HG02763 (cell line): ENCODE results near the gene STK31.
"Not testable (repeated sequence)": the region's sequence is repeated elsewhere in the genome, so short reads cannot be mapped to it uniquely, and the experiment has no call there.

ENCODE experiments used
- ATAC-seq: cut with Tn5 transposase; IDR thresholded peaks from one replicate; pipeline ENCODE4 v1.9.1; 2021; ENCODE audit warnings: mild to moderate bottlenecking, moderate library complexity; ENCODE audit not compliant: unreplicated experiment

Gene STK31, protein sequence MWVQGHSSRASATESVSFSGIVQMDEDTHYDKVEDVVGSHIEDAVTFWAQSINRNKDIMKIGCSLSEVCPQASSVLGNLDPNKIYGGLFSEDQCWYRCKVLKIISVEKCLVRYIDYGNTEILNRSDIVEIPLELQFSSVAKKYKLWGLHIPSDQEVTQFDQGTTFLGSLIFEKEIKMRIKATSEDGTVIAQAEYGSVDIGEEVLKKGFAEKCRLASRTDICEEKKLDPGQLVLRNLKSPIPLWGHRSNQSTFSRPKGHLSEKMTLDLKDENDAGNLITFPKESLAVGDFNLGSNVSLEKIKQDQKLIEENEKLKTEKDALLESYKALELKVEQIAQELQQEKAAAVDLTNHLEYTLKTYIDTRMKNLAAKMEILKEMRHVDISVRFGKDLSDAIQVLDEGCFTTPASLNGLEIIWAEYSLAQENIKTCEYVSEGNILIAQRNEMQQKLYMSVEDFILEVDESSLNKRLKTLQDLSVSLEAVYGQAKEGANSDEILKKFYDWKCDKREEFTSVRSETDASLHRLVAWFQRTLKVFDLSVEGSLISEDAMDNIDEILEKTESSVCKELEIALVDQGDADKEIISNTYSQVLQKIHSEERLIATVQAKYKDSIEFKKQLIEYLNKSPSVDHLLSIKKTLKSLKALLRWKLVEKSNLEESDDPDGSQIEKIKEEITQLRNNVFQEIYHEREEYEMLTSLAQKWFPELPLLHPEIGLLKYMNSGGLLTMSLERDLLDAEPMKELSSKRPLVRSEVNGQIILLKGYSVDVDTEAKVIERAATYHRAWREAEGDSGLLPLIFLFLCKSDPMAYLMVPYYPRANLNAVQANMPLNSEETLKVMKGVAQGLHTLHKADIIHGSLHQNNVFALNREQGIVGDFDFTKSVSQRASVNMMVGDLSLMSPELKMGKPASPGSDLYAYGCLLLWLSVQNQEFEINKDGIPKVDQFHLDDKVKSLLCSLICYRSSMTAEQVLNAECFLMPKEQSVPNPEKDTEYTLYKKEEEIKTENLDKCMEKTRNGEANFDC

DNA sequence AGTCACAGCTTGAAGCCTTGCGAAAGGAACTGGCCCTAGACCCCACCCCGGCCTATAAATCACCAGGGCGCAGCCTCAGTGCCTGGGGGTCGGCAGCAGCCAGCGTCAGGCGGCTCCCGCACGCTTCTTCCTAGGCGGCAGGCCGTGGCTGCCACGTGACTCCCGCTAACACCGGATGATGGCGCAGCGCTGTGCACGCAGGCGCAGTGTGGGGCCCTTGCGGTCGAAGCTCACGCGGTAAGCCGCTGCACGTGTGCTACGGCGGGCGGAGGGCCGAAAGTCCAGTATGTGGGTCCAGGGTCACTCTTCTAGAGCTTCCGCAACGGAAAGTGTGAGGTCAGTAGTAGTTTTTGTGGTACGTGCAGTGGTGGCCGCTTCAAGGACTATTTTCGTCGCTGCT lies at the start of gene STK31:
Gene STK31, plus strand, starts transcription at position 220 of the 400 bp plus-strand sequence. Its CDS starts 67 bp downstream, at position 287.
- ATAC-seq, result no peak

DNA sequence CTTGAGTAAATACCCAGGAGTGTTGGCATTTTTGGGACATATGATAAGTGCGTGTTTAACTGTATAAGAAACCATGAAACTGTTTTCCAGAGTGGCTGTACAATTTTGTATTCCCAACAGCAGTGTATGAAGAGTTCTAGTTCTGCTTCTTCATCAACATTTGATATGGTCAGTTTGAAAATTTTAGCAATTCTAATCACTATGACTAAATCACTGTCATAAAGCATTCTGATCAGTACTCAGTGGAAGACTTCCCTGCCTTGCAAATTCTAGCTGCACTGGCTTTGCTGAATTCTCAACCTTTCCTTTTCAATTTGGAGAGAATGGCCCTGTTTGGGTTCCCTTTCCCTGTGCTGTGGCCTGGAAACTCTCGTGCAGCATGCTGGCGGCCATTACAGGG lies 48.6 kb upstream of the STK31 start:
- no peak for ATAC-seq

DNA sequence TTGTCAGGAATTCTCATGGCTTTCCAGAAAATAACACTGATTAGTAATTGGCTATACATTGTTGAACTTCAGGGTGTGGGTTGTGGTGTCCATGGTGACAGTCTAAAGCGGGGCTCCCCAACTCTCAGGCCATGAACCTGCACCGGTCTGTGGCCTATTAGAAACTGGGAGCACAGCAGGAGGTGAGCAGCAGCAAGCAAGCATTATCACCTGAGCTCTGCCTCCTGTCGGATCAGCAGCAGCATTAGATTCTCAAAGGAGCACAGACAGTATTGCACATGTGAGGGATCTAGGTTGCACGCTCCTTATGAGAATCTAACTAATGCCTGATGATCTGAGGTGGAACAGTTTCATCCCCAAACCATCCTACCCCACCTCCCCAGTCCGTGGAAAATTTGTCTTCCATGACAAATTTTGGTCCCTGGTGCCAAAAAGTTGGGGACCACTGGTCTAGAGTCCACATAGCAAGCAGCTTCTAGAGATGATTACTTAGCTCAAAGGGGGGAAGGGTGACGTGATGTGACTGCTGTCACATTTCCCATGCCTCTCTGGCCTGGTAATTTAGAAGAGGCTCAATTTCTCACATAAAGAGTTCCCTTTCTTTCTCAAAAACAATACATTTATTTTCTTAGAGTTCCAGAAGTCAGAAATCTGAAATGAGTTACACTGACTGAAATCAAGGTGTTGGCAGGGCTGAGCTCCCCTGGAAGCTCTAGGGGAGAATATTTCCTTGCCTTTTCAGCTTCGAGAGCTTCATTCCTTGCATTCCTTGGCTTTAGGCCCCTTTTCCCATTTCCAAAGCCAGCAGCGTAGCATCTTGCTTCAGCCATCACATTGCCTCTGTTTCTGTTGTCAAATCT lies 47.7 kb upstream of the STK31 start:
- no peak for ATAC-seq

DNA sequence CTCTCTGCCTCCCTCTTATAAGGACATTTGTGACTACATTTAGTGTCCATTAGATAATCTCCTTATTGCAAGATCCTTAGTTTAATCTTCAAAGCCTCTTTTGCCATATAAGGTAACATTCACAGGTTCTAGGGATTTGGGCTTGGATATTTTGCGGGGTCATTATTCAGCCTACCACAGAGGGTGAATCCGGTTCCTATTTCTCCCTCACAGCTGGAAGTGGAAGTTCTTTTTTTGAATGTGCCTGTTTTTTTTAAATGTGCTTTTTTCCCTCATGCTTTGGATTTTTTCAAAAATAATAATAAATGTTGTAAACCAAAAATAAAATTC lies 47.1 kb upstream of the STK31 start:
- ATAC-seq, result no peak

DNA sequence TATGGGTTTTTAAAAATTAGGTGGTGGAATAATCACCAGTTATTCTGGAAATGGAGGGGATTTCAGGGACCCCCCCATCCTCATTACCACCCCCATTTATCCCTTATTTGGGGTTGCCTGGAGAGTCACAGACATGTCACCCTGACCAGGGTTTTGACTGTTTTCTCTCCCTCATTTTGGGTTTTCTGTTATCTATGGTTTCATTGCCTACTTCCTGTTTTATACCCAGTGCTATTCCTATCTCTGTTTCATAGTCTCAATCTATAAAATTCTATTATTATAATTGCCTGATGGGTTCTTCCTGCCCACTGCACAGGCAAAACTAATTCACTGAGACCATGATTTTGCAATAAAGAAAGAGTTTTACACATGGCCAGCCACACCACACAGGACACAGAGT lies 45.9 kb upstream of the STK31 start:
- ATAC-seq, result no peak

DNA sequence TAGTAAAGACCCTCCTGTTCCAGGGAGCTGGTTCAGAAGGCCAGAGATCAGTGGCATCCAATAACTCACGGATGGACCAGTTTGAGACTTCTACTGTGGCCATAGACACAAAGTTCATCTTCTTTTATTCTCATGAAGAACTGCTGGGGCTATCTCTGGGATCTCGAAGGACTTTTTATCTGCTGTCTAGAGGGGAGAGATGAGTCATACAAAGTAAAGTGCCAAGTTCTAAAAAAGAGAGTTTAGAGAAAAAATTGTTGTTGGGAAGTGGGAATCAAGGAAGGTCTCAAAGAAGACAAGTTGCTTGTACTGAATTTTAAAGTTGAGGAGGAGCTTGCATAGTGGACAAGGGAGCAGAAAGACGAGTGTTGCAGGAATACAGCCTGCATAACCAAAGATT lies 38.0 kb upstream of the STK31 start:
- ATAC-seq, result no peak

DNA sequence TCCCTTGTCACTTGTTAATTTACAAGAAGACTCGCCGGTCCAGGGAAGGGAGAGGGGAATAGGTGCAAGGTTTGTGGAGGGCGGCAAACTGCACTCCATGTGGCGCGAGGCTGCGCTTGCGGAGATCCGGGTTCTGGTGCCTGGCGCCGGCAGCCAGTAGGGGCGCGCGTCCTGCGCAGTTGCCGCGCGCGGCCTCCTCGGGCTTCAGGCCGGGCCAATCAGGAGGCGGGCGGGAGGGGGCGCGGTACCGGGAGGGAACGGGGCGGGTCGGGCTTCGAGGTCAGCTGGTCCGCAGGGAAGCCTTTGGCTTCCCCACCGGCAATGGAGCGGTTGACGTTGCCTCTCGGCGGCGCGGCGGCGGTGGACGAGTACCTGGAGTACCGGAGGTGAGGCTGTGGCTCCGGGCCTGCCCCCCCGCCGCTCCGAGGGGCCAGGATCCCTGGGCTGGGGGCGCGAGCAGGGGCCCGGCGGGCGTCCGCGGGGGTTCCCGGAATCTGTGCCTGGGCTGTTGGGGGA lies 30.1 kb upstream of the STK31 start, which contains the start of gene FAM221A:
Gene FAM221A, plus strand, starts transcription at position 302 of the 516 bp plus-strand sequence. Its CDS starts 20 bp downstream, at position 322.
- peak; percentile 97 for ATAC-seq

DNA sequence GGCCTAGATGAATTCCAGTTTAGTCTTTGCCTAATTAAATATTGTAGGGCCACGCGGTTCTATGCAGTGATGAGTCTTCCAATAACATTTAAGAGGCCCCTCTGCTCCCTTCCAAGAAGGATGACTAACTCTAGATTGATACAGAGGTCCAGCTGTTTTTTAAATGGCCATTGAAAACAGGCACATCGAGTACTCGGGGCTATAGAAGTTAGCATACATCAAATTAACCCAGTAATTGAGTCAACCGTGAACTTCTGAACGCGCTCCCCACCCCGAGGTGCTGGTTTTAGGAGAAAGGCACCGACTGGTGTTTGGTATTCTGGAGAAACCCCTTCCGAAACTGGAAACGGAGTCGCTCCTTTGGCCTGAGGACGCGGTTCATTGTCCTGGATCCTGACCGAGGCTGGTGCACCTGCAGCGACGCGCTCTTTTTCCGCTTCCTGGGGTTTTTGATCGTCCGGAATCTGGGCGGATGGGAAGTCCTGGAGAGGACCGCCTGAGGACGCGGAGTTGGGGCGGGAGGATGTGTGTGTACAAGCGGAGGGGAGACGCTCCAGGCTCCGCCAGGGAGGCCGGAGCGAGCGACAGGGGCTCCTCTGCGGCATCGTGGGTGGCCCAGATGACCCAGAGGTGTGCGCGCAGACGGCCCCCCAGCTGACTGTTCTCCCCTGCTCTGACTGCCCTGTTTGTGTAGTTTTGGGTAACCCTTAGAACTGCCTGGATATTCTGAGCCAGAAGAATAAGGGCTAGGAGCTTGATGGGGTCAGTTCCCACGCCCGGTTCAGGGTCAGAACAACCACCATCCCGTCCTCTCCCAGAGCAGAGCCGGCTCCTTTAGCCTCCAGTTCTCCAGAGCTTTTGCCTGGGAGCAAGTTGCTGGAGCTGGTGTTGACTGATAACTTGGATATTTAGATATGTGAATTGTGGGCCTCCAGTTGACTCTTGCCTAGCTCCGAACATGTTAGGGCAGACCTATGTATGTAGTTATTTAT lies 29.3 kb upstream of the STK31 start:
- peak; percentile 32 for ATAC-seq

DNA sequence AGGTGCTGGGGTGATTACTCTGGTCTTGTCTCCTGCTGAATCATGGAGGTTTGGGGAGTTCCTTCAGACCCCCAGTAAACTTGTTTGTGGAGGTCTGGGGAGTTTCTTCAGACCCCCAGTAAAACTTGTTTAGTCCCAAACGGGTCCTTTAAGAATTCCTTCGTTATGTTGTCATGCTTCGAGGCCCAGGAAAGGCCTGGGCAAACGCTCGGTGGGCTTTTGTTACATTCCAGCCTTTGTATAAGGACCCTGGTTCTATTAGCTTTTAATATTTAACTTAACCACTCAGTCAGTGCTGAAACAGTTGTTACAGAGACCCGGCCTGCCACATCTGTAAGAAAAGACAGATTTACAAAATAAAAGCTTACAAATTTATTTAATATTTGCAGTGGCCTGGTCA lies 26.0 kb upstream of the STK31 start:
- ATAC-seq, result not testable (repeated sequence)

DNA sequence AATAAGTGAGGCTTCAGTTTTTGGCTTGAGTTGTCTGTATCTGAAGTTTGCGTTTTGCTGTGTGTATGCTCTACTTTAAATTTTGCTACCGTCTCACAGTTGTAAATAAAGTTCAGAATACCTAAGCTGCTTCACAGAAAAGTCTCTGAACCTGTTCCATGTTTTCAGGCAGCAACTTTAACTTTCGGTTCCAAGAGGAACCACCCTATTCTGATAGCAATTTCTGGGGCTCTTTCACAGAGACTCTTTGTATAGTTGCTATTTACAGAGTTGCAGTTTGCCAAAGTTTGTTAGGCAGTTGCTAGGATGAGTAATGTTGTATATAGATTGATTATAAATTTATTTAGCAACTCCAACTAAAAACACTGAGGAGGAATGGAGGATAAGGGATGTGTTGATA lies 24.3 kb upstream of the STK31 start:
- no peak for ATAC-seq

DNA sequence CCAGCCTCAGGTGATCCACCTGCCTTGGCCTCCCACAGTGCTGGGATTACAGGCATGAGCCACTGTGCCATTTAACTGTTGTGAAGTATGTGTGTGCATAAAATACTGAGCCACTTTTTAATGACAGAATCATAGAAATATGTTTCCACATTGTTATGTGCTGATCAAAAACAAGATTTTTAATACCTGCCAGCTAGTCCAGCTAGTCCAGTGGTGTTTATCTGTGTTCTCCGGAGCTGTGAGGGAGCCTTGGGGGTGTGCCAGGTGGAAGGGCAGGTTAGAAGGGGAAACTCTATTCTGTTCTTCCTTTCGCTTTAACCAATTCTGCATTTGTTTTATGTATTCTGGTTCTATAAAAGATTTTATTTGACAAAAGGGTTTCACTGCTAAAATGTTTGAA lies 23.0 kb upstream of the STK31 start:
- ATAC-seq, result no peak

DNA sequence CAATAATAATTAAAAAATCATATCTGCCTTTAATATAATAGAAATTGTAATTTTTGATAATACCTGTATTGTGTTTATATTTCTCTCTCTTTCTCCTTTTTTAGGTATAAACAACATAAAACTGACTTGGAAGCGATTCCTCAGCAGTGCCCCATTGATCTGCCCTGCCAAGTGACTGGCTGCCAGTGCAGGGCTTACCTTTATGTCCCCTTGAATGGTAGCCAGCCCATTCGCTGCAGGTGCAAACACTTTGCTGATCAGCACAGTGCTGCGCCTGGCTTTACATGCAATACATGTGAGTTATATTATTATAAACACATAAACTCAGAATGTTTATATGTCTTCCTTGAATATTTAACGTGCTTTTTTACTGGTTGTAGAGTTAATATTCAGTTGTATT lies 20.9 kb upstream of the STK31 start:
- ATAC-seq, result no peak

DNA sequence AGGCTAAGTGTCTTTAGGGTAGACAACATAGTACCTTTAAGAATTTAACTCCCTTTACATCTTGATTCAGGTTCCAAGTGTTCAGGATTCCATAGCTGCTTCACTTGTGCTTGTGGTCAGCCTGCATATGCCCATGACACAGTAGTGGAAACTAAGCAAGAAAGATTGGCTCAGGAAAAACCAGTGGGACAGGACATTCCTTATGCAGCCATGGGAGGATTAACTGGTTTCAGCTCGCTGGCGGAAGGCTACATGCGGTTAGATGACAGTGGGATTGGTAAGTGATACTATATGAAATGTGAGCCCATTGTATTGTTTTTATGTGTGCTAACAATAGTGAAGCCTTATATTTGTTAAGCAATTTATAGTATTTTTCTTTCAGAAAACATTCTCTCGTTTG lies 18.7 kb upstream of the STK31 start:
- ATAC-seq, result no peak

DNA sequence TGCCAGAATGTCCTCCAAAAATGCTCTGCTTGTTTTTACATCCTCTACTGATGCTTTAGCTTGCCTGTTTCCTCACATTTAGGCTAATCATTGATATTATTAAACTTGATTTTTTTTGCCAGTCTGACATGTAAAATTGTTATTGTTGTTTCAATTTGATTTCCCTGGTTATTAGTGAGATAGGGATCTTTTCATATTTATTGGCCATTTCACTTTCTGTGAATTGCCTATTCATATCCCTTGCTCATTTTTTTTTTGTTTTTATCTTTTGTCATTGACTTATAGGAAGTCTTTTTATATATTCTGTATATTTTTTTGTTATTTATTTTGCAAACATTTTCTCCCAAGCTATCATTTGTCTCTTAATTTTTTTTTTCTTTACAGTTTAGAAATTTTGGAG lies 16.8 kb upstream of the STK31 start:
- no peak for ATAC-seq

DNA sequence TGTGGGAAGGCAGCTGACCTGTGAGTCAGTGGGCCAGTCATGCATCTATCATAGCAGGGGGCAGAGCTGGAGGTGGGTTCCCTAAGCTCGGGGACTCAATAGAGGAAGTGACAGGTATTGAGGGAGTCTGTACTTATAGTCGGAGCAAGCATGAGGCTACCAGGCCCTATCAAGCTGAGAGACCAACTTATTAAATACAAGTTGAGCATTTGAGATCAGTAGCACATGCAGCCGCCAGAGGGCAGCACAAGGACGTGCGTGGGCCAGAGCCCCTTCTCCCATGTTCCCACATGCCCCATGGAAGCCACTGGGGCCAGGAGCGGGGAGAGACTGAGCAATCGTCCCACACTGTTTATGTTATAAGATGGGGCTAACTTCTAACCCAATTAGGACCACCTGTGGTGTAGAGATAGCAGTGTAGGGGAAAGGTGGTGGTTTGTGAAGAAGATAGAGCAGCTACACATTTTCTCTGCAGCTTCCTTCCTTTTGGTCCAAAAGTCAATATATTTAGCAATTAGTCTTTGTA lies 13.0 kb upstream of the STK31 start:
- ATAC-seq, result no peak

DNA sequence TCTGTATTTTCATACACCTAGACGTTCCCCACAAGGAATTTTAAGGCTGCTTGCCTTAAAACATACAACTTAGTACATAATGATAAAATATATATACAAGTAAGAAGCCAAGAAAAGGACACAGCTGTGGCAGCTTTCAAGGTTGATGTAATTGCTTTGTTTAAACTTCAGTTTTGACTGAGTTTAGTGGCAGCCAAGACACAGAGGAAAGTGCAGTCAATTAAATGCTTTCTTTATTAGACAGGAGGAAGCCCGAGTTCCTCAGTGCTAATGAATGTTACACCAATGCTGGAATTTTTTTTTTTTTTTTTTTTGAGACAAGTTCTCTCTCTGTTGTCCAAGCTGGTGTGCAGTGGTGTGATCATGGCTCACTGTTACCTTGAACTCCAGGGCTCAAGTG lies 11.2 kb upstream of the STK31 start:
- ATAC-seq, result no peak

DNA sequence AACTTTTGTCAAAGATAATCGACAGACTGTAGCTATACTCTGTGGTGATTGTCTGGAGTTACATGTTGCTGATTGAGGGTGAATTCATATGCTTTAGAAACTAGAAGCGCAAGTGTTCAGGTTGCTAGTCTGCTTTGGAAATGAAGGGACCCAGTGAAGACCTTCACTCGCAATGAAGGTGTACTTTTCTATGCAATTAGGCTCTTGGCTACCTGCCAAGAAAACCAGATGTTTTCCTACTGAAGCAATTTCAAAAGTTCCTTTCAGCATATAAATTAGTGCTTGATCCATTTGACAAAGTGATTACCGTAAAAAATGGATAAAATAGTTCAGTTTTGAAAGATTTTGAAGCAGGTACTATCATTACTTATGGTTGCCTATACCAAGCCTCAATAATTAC lies 10.0 kb upstream of the STK31 start:
- ATAC-seq, result no peak

DNA sequence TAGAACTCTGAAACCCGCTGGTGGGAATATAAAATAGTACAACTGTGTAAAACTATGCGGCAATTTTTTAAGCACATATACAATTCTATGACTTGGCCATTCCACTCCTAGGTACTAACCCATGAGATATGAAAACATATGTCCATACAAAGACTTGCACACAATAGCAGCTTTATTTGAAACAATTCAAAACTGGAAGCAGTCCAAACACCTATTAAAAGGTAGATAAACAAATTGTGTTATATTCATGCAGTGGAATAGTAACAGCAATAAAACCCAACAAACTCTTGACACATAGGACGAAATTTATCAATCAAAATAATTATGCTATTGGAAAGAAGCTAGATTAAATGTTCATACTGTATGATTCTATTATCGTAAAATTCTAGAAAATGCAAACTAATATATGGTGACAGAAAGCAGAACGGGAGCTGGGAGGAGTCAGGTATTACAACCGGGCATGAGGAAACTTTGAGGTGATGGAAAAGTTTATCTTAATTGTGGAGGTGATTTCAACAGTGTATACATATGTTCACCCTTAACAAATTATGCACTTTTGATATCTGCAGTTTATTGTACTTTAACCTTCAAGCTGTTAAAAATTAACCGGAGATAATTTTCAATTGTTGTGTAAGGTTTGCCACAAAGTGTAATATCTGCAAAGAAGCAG lies 803 bp upstream of the STK31 start:
- no peak for ATAC-seq
